ENCODE measurements around the gene ATP13A4.

ATP13A4 gene, protein sequence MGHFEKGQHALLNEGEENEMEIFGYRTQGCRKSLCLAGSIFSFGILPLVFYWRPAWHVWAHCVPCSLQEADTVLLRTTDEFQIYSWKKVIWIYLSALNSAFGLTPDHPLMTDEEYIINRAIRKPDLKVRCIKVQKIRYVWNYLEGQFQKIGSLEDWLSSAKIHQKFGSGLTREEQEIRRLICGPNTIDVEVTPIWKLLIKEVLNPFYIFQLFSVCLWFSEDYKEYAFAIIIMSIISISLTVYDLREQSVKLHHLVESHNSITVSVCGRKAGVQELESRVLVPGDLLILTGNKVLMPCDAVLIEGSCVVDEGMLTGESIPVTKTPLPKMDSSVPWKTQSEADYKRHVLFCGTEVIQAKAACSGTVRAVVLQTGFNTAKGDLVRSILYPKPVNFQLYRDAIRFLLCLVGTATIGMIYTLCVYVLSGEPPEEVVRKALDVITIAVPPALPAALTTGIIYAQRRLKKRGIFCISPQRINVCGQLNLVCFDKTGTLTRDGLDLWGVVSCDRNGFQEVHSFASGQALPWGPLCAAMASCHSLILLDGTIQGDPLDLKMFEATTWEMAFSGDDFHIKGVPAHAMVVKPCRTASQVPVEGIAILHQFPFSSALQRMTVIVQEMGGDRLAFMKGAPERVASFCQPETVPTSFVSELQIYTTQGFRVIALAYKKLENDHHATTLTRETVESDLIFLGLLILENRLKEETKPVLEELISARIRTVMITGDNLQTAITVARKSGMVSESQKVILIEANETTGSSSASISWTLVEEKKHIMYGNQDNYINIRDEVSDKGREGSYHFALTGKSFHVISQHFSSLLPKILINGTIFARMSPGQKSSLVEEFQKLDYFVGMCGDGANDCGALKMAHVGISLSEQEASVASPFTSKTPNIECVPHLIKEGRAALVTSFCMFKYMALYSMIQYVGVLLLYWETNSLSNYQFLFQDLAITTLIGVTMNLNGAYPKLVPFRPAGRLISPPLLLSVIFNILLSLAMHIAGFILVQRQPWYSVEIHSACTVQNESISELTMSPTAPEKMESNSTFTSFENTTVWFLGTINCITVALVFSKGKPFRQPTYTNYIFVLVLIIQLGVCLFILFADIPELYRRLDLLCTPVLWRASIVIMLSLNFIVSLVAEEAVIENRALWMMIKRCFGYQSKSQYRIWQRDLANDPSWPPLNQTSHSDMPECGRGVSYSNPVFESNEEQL

GRCh38 chr3:193554811-193555210 is at the start of gene ATP13A4:
ATP13A4 (minus strand) TSS chr3:193554895; CDS start chr3:193554799, 96 bp downstream.
- no peak for DNase-seq

- DNase-seq, result no peak
These were observed 44.7 kb upstream of the ATP13A4 start for GRCh38 chr3:193599393-193599792.

GRCh38 chr3:193598202-193598601 is 43.5 kb upstream of the ATP13A4 start:
- no peak for DNase-seq

- DNase-seq, result no peak
These were observed 41.3 kb upstream of the ATP13A4 start for GRCh38 chr3:193595939-193596487.

DNA sequence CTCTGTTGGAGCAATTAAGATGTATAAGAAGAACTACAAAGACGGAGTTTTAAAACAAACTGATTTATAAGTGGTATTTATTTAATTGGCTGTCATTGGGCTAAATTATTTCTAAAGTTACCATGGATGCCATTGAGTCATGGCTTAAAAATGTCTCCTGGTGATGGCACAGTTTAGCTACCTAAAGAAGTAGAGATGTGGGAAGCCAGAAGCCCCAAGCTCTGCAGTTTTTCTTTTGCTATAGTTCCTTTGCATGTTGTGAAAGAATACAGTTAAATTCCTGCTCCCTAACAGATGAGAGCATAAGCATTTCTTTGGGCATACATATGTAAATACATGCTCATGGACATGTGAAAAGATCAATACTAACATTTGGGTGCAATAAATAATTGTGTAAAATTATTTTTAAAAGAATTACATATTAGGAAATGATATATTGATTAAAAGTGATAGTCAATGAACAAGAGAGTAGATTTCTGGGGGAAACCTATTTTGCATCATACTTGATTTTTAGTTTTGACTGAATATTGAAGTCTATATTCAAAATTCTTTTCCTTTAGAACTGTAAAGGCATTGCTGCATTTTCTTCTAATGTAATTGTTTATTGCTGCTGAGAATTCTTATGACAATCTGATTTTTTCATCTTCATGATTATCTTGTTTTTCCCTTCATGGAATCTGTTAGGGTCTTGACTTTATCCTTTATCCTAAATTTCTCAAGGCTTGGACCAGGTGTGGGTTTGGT is 40.4 kb upstream of the ATP13A4 start:
- no peak for DNase-seq

DNA sequence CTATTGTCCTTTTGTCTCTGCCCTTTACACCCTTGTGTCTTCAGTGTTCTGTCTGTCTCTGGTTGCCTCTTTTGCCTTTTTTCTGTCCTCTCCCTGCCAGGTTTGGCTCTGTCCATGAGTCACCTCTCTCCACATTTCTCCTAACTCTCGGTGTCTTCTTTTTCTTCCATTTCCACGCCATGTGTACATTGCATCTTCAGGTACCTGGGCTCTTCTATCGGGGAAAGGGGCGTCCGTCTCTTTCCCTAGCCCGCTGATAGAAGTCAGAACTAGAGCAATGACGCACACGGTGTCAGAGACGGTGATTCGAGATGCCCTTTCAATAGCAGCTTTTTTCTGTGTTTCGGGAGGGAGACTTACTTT is 39.0 kb upstream of the ATP13A4 start:
- no peak for DNase-seq

GRCh38 chr3:193592841-193593667 is 38.4 kb upstream of the ATP13A4 start, which contains the start of gene OPA1:
OPA1 (plus strand) TSS chr3:193593208; CDS start chr3:193593378, 170 bp downstream.
- peak; percentile 100 for DNase-seq

DNA sequence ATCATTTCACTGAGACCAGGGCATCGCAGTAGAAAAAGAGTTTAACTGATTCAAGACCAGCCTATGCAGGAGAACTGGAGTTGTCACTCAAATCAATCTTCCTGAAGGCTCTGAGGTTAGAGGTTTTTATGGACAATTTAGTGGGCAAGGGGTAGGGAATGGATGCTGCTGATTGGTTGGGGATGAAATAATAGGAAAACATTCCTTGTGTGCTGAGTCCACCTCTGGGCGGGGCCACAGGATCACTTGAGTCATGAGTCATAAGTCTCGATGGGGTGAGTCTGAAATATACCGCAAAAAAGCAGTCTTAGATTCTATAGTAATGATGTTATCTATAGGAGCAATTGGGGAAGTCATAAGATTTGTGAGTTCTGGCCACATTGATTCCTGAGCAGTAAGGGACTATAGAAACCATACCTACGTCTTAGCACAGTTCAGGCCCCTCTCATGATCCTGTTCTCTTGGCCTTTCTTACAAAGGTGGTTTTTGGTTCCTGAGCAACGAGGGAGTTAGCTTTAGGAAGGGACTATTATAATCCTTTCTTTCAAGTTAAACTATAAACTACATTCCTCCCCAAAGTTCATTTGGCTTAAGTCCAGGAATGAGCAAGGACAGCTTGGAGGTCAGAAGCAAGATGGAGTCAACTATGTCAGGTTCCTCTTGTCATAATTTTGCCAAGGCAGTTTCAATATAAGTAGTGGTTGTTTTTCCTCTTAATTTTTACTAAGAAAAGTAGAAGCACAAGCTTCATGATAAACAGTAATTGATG is 35.6 kb upstream of the ATP13A4 start:
- DNase-seq, result no peak

- no peak for DNase-seq
These were observed 34.9 kb upstream of the ATP13A4 start for GRCh38 chr3:193589616-193590015.

DNA sequence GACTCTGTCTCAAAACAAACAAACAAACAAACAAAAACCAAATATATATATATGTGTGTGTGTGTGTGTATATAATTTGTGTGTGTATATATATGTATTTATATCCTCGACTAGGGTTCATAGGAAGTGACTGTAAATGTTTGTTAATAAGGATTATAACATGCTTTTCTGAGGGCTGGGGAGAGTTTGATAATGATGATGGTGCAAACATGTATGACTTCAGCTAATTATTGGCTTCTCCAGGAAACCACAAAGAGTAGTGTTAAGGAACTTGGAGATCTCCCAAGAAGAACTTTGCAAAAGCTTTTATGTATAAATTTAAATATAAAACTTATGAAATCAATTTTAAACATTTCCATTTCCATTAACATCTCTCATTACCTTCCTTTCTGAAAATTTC is 34.4 kb upstream of the ATP13A4 start:
- DNase-seq, result no peak

DNA sequence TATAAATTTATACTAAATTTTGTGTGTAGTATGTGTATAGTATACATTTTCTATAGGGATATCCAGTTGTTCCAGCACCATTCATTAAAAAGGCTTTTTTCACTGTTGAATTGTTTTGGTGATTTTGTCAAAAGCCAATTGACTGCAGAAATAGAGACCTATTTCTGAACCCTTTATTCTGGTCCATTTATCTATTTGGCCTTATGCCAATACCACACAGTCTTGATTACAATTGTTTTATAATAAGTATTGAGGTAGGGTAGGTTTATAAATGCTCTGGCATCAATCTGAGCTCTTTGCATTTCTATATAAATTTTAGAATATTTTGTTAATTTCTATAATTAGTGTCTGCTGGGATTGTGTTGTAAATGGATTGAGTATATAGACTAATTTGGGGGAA is 31.8 kb upstream of the ATP13A4 start:
- peak; percentile 8 for DNase-seq

DNA sequence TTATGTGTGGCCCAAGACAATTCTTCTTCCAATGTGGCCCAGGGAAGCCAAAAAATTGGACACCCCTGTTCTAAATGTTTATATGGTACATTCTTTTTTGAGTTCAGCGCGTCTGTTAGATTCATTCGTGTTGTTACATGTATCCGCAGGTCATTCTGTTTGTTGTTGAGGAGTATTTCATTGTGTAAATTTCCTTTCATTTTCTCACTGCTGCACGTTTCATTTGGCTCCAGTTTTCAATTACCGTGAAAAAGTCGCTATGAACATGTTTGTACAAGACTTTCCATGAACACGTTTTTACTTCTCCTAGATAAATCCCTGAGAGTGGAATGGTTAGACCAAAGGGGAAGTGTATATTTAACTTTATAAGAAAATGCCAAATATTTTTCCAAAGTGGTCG is 30.8 kb upstream of the ATP13A4 start:
- no peak for DNase-seq

DNA sequence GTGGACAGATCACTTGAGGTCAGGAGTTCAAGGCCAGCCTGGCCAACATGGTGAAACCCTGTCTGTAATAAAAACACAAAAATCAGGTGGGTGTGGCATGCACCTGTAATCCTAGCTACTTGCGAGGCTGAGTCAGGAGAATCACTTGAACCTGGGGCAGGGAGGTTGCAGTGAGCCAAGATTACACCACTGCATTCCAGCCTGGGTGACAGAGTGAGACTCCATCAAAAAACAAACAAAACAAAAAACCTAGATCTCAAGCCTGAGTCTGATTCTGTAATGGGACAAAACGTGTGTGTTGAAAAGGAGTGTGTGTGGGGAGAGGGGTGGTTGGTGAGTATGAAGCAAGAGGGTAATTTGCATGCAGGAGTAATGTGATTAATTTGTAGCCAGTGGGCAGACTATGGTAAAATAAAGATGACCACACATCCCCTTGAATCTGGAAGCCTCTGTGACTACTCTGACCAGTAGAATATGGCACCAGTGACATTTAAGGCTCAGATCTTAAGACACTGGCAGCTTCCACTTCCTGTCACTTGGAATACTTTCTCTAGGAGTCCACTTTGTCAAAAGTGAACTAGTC is 19.9 kb upstream of the ATP13A4 start:
- DNase-seq, result no peak

DNA sequence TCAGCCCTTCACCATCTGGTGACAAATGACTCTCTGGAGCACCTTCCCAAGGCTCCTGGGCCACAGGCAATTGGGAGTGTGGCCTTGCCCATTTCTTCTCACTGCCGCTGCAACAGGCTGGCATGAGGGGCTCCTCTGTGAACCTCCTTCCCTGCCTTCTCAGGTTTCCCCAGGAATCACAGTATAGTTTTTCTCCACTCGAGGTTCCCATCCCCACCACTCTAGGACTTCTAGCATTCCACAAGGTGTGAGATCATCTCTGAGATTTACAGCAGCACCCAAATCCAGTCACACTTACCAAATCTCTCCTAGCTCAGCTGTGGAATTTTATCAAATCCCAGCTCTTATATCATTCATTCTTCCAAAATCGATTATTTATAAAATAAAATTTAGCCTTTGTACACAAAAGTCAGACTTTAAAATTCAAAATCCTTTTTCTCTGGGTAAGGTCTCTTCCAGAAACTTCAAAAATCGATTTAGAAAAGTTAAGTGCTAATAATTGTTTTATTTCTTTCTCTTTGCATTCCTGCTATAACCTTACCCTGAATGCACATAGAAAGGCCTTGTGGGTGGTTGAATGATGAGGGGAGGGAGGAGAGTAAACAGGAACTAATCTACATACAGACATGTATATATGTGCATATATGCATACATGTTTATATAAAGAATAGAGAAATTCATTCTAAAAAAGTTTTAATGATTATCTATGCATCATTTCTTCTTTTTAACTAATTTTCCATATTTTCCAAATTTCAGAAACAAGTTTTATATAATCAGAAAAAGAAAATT is 18.9 kb upstream of the ATP13A4 start:
- DNase-seq, result no peak

DNA sequence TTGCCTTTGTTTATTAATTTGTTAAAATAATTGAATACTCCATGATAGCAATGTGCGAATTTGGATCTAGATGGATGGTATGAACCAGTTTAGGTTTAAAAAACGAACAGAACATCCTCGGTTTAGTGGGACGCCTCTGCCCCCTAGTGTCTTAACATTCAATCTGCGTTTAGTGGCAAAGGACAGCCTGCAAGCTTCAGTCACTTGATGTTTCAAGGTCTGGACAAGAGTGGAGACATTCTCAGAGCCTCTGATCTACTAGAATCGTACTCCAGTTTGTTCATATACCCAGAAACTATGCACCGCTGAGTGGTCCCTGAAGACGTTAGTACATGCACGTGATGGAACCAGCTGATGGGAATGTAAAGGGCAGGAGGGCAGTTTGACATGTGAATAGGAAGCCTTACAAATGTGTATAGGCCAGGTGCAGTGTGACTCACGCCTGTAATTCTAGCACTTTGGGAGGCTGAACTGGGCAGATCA is 17.8 kb upstream of the ATP13A4 start:
- DNase-seq, result peak; percentile 79

DNA sequence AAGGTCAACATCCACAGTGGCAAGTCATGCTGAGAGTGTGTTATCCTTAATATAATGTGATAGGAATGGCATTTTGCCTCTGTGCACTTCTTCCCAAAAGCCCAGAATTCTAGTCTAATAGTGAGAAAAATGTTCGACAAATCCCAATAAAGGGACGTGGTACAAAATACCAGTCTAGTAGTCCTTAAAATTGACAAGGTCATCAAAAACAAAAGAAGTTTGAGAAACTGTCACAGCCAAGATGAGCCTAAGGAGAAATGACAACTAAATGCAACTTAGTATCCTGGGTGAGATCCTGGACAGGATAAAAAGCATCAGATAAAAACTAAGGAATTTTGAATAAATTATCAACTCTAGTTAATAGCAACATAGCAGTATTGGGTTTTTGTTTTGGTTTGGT is 14.4 kb upstream of the ATP13A4 start:
- DNase-seq, result no peak

DNA sequence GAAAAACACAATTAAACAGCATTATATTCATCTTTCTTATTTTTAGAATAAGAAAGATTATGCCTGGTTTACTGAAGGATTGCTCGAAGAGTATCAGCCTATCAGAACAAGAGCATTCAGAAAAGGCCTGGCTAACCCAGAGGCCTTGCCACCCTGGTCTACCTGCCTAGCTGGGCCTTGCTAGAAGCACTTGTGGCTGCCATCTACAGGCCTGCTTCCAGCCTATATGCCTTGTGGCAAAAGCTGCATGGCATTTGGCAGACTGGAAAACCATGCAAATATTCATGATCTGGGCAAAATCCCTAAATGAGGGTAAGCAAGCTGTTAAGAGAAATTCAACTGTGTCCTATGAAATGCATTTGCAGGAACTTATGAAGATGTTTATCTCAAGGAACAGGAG is 9.3 kb upstream of the ATP13A4 start:
- DNase-seq, result peak; percentile 62

- no peak for DNase-seq
These were observed 8.7 kb upstream of the ATP13A4 start for GRCh38 chr3:193563426-193563825.

DNA sequence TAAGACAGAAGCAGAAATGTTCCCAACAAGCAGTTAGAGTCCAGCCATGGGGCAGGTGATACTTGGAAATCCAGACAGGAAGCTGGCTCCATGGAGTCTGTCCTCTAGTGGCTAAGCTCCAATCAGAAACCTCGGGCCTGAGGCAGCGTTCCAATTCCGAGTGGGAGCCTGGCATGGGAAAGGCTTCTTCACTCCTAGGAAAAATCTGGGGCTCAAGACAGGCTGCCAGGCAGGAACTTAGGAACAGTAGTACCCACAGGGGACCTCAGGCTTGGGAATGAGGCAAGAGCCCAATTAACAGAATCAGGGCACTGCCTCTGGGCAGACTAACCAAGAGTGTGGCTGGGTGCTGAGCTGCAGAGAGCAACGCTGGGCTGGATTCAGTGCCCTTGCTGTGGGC is 6.2 kb upstream of the ATP13A4 start:
- DNase-seq, result peak; percentile 53

Measured in COR-L47 (cell line).